GM23248 (cell line): ENCODE measurements around the gene VLDLR.

Source experiments
- EZH2 ChIP-seq: fragments of 200-600 bp; sonication (generic); IDR thresholded peaks from 2 replicates; pipeline ENCODE4 v1.6.1; 2018; ENCODE audit warnings: antibody characterized with exemption, mild to moderate bottlenecking; ENCODE audit not compliant: insufficient read depth, poor library complexity, severe bottlenecking
- EZH2phosphoT487 ChIP-seq: fragments of 200-600 bp; sonication (generic); IDR thresholded peaks from 2 replicates; pipeline ENCODE4 v1.6.1; 2018; ENCODE audit warnings: antibody characterized with exemption, moderate library complexity, mild to moderate bottlenecking, low read depth; ENCODE audit not compliant: insufficient read depth

DNA sequence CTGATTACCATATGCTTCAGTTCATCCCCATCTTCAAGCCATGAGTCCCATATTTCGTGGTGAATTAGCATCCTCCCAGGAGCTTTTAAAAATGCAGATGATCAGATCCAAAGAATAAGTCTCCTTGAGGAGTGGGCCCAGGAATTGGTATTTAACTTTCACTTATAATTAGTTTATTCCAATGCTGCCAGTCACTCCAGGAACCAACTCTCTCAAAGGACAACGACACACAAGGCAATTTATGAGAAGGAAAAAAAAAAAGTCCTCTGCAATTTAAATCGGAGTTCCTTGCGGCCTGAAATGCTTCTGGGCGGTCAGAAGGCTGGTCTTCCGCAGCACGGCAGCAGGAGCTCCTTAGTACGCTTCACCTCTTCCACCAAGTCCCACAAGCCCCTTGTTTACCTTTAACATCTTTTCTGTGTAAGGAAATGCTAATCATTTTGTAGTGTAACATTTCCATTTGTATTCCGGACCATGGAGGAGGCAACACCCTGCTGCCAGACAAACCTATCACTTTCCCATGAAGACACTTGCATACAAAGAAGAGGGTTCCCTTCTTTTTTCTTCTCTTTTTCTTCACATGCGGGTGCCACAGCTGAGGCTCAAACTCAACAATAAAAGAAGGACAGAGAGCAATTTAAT is 79.4 kb downstream of the VLDLR start:
- TF ChIP-seq EZH2 (no peak), EZH2phosphoT487 (no peak)
